Endothelial cell (in vitro differentiated cells): Measurements from ENCODE around the gene GMPR. TPM values are rescaled to one million over a fixed set of nuclear protein-coding genes. Genes with fewer than 3 reads are reported as not detected.
"Not testable (repeated sequence)": the region's sequence is repeated elsewhere in the genome, so short reads cannot be mapped to it uniquely, and the experiment has no call there.

ENCODE experiments used
- DNase-seq: peaks from one replicate; pipeline ENCODE4 v3.0.0; 2021; ENCODE audit warnings: low spot score
- H3K27ac Mint-ChIP-seq: one replicate; pipeline ENCODE4 v1.8.0; 2021; ENCODE audit warnings: mixed read lengths, inconsistent platforms; ENCODE audit not compliant: unreplicated experiment
- H3K27me3 Mint-ChIP-seq: one replicate; pipeline ENCODE4 v1.8.0; 2021; ENCODE audit warnings: mild to moderate bottlenecking, moderate library complexity, mixed read lengths, inconsistent platforms; ENCODE audit not compliant: unreplicated experiment
- H3K36me3 Mint-ChIP-seq: one replicate; pipeline ENCODE4 v1.8.0; 2021; ENCODE audit warnings: mild to moderate bottlenecking, low read depth, mixed read lengths, inconsistent platforms; ENCODE audit not compliant: unreplicated experiment
- H3K4me1 Mint-ChIP-seq: one replicate; pipeline ENCODE4 v1.8.0; 2021; ENCODE audit warnings: mild to moderate bottlenecking, mixed read lengths, inconsistent platforms; ENCODE audit not compliant: unreplicated experiment
- H3K4me3 Mint-ChIP-seq: one replicate; pipeline ENCODE4 v1.8.0; 2021; ENCODE audit warnings: mild to moderate bottlenecking, mixed read lengths, inconsistent platforms; ENCODE audit not compliant: unreplicated experiment
- H3K9me3 Mint-ChIP-seq: one replicate; pipeline ENCODE4 v1.8.0; 2021; ENCODE audit warnings: mixed read lengths, inconsistent platforms; ENCODE audit not compliant: unreplicated experiment
- total RNA-seq: library from RNA; stranded (reverse); fragmentation: NEBNext Ultra II Directional; extraction: Animal tissue kit (Norgen Biotek cat#: 25700); gene quantifications from one replicate; pipeline ENCODE4 v1.2.1, GENCODE V29; 2021; ENCODE audit not compliant: unreplicated experiment
- TF ChIP-seq, protein P1 (sequence below): fragments of 200-600 bp; sonication (generic); IDR thresholded peaks from one replicate; pipeline ENCODE4 v1.5.0; 2021; ENCODE audit warnings: antibody characterized with exemption; ENCODE audit not compliant: unreplicated experiment

GMPR gene
- total RNA-seq, 1 donor from 2014 or later: 1.8 TPM

DNA sequence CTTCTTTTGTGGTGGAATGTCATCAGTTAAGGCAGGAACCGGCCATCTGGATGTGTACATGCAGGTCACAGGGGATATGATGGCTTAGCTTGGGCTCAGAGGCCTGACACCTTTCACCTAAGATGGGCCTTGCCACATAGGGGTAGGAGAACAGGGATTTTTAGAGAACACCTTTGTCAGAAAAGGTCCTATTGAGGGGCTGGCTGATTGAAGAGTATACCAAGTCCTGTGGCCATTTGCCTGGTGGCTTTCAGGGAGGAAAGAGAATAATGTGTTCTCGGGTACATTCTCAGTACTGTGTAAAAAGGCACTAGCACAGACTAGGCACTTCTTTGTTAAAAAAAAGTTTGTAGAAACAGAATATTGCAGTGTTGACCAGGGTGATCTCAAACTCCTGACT, 26.4 kb downstream of the GMPR start:
- no peak for DNase-seq
- peaks cover 4% of the 10 kb centered on the region for H3K27me3 Mint-ChIP-seq
- H3K9me3 Mint-ChIP-seq: no peaks in the 10 kb centered on the region
- H3K36me3 Mint-ChIP-seq: no peaks in the 10 kb centered on the region
- H3K4me3 Mint-ChIP-seq: no peak overlapping the region
- no peak overlapping the region for H3K27ac Mint-ChIP-seq
- no peaks in the 10 kb centered on the region for H3K4me1 Mint-ChIP-seq
- TF ChIP-seq, protein P1, sequence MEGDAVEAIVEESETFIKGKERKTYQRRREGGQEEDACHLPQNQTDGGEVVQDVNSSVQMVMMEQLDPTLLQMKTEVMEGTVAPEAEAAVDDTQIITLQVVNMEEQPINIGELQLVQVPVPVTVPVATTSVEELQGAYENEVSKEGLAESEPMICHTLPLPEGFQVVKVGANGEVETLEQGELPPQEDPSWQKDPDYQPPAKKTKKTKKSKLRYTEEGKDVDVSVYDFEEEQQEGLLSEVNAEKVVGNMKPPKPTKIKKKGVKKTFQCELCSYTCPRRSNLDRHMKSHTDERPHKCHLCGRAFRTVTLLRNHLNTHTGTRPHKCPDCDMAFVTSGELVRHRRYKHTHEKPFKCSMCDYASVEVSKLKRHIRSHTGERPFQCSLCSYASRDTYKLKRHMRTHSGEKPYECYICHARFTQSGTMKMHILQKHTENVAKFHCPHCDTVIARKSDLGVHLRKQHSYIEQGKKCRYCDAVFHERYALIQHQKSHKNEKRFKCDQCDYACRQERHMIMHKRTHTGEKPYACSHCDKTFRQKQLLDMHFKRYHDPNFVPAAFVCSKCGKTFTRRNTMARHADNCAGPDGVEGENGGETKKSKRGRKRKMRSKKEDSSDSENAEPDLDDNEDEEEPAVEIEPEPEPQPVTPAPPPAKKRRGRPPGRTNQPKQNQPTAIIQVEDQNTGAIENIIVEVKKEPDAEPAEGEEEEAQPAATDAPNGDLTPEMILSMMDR: no peak

DNA sequence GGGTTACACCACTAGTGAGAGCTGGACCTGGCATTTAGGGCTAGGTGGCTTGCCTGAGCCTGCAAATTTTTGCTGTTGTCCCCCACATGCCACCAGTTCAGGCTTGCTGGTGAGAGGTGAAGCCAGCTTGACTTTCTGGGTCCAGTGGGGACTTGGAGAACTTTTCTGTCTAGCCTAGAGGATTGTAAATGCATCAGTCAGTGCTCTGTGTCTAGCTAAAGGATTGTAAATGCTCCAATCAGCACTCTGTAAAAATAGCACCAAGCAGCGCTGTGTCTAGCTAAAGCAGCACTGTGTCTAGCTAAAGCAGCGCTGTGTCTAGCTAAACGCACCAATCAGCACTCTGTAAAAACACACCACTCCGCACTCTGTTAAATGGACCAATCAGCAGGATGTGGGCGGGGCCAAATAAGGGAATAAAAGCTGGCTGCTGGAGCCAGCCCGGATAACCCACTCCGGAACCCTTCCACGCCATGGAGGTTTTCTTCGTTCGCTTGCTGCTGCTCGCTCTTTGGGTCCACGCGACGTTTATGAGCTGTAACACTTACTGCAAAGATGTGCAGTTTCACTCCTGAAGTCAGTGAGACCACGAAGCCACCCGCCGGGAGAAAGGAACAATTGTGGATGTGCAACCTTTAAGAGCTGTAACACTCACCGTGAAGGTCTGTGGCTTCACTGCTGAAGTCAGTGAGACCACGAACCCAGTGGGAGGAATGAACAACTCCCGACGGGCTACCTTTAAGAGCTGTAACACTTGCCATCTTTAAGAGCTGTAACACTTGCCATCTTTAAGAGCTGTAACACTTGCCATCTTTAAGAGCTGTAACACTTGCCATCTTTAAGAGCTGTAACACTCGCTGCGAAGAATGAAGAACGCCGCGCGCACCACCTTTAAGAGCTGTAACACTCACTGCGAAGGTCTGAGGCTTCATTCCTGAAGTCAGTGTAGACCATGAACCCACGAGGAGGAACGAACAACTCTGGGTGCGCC, 27.3 kb downstream of the GMPR start:
- Mint-ChIP-seq H3K4me3 (no peak overlapping the region), H3K27me3 (peaks cover 4% of the 10 kb centered on the region), H3K36me3 (no peaks in the 10 kb centered on the region), H3K27ac (no peak overlapping the region), H3K9me3 (no peaks in the 10 kb centered on the region), H3K4me1 (no peaks in the 10 kb centered on the region)
- no peak for DNase-seq
- TF ChIP-seq, protein P1: no peak

DNA sequence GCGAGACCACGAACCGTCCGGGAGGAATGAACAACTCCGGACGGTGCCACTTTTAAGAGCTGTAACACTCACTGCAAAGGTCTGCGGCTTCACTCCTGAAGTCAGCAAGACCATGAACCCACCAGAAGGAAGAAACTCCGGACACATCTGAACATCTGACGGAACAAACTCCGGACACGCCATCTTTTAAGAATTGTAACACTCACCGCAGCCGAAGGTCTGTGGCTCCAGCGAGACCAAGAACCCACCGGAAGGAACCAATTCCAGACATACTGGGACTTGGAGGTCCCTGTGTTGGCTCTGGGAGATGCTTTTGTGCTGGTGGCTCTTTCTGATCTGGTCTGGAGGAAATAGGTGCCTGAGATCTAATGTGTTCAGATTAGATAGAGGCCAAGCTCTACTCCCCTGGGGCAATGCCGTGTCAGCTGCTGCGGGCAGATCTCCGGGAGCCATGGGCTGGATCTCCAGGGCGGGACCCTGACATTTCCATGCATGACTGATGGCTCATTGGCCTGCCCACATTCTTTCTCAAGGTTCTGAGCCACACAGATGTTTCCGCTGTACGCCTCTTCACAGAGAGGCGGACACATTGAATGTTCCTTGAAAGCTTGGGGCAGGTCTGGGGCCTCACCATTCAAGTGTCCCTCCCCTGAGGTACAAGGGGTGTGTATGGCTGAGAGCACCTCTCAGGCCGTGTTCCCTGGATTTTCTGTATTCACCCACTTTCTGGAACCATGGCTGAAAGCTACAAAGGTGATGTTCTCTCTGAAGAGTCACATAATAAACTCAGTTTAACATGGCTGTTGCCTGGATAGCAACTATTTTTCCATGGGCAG, 29.3 kb downstream of the GMPR start:
- no peak for DNase-seq
- H3K9me3 Mint-ChIP-seq: no peaks in the 10 kb centered on the region
- no peaks in the 10 kb centered on the region for H3K4me1 Mint-ChIP-seq
- peaks cover 4% of the 10 kb centered on the region for H3K27me3 Mint-ChIP-seq
- H3K4me3 Mint-ChIP-seq: no peak overlapping the region
- no peaks in the 10 kb centered on the region for H3K36me3 Mint-ChIP-seq
- no peak overlapping the region for H3K27ac Mint-ChIP-seq
- TF ChIP-seq, protein P1: no peak

DNA sequence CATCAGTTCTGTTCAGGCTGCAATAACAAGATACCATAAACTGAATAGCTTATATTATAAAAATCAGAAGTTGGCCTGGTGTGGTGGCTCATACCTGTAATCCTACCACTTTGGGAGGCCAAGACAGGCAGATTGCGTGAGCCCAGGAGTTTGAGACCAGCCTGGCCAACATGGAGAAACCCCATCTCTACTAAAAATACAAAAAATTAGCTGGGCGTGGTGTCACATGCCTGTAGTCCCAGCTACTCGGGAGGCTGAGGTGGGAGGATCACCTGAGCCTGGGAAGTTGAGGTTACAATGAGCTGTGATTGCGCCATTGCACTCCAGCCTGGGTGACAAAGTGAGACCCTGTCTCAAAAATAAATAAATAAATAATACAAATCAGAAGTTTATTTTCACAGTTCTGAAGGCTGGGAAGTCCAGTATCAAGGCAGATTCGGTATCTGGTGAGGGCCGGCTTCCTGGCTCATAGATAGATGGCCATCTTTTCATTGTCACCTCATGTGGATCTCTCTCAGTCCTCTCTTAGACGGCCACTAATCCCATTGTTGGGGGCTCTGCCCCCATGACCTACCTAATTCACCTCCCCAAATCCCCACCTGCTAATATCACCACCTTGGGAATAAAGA, 31.2 kb downstream of the GMPR start:
- not testable (repeated sequence) for H3K4me1 Mint-ChIP-seq, H3K9me3 Mint-ChIP-seq, H3K27me3 Mint-ChIP-seq, H3K27ac Mint-ChIP-seq, H3K4me3 Mint-ChIP-seq, DNase-seq, H3K36me3 Mint-ChIP-seq

DNA sequence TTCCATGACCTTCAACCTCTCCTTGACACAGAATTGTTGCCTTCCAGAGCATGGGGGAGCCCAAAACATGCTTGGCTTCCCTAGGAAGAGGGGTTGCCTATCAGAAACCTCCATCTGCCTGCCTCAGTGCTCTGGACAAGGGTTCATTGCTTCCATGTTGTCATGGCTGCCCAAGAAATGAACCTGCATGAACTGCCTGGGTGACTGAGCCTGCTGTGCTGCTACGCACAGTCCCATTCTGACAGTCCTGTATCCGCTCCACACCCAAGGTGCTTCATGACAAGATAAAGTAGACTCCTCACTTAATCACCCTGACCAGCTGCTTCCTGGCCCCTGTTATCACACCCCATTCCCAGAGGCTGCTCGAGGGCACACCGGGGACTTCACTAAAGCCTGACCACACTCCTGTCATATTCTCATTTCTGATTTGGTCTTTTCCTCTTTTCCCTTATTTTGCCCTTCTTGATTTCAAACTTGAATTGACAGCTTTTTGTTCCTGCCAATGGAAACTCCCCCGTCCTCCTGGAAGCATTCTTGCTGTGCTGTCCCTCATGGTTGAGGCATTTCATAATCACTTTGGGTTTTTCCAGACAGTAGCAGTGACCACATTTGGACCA, 31.9 kb downstream of the GMPR start:
- H3K36me3 Mint-ChIP-seq: no peaks in the 10 kb centered on the region
- TF ChIP-seq, protein P1: no peak

More for the DNA sequence above, 31.9 kb downstream of the GMPR start:
- H3K9me3 Mint-ChIP-seq: no peaks in the 10 kb centered on the region
- DNase-seq: no peak
- H3K4me3 Mint-ChIP-seq: no peak overlapping the region
- no peaks in the 10 kb centered on the region for H3K27me3 Mint-ChIP-seq
- H3K4me1 Mint-ChIP-seq: no peaks in the 10 kb centered on the region
- H3K27ac Mint-ChIP-seq: no peak overlapping the region
